ENCODE measurements around the gene MYO1G.
A peak's percentile ranks its signal among the peaks of the same experiment; 100 is the strongest.

DNA sequence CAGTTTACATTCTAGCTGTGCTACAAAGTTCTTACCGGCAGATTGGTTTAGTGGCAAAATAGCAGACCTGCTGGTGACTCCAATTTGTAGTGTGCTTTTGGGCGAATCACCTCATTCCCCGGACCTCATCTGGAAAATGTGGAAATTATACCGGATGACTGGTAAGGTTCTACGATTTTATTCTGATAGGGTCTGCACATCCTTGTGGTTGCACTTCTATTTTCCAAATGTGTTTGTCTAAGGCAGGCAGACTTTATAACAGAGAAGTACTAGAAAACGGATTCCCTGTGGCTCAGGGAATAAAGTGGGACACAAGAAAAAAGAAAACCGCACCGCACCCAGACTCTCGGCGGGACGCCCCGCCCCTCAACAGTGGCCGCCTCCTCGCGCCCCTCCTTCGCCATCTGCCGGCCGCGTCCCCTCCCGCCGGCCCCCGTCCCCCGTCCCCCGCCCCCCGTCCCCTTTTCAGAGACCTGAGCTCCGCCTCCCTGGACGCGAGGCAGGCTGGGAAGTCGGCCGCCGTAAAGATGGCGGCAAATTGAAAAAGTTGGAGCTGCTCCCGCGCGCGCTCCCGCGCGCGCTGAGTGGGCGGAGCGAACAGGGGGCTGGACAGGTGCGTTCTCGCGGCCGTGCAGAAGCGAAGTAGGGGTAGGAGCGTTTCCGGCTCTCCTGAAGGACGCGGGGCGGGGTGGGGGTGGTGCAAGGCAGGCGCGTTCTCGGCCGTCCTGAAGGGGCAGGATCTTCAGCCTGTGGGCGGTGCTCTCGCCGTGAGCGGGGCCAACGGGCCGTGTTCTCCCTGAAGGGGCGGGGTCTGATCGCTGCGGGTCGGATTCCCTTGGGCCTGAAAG is 20.7 kb upstream of the MYO1G start:
- TF ChIP-seq TAF1 (conservative IDR thresholded peaks at IDR 0.05) (peak; percentile 24), SP1 (IDR thresholded peaks at IDR 0.05) (peak; percentile 89), YY1 (IDR thresholded peaks at IDR 0.05) (peak; percentile 93), EGR1 (IDR thresholded peaks at IDR 0.05; ENCODE audit: low read depth in 2 of 2) (peak; percentile 38 to 53), RXRA (IDR thresholded peaks at IDR 0.05) (peak; percentile 30 to 33), RAD21 (IDR thresholded peaks at IDR 0.05) (peak in 1 of 2 donors; percentile 3), FOXA1 (IDR thresholded peaks at IDR 0.05) (peak; percentile 18), GABPA (IDR thresholded peaks at IDR 0.05 in 1 of 2, conservative IDR thresholded peaks at IDR 0.05 in 1 of 2) (peak; percentile 2 to 81), HNF4A (conservative IDR thresholded peaks at IDR 0.05) (peak in 1 of 2 donors; percentile 29)
- TF ChIP-seq, protein P1, sequence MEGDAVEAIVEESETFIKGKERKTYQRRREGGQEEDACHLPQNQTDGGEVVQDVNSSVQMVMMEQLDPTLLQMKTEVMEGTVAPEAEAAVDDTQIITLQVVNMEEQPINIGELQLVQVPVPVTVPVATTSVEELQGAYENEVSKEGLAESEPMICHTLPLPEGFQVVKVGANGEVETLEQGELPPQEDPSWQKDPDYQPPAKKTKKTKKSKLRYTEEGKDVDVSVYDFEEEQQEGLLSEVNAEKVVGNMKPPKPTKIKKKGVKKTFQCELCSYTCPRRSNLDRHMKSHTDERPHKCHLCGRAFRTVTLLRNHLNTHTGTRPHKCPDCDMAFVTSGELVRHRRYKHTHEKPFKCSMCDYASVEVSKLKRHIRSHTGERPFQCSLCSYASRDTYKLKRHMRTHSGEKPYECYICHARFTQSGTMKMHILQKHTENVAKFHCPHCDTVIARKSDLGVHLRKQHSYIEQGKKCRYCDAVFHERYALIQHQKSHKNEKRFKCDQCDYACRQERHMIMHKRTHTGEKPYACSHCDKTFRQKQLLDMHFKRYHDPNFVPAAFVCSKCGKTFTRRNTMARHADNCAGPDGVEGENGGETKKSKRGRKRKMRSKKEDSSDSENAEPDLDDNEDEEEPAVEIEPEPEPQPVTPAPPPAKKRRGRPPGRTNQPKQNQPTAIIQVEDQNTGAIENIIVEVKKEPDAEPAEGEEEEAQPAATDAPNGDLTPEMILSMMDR (IDR thresholded peaks at IDR 0.05; ENCODE audit: low read depth, low read length, missing input control), result no peak
- TF ChIP-seq, protein P2, sequence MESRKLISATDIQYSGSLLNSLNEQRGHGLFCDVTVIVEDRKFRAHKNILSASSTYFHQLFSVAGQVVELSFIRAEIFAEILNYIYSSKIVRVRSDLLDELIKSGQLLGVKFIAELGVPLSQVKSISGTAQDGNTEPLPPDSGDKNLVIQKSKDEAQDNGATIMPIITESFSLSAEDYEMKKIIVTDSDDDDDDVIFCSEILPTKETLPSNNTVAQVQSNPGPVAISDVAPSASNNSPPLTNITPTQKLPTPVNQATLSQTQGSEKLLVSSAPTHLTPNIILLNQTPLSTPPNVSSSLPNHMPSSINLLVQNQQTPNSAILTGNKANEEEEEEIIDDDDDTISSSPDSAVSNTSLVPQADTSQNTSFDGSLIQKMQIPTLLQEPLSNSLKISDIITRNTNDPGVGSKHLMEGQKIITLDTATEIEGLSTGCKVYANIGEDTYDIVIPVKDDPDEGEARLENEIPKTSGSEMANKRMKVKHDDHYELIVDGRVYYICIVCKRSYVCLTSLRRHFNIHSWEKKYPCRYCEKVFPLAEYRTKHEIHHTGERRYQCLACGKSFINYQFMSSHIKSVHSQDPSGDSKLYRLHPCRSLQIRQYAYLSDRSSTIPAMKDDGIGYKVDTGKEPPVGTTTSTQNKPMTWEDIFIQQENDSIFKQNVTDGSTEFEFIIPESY (IDR thresholded peaks at IDR 0.05), result peak; percentile 95
- TF ChIP-seq, protein P3, sequence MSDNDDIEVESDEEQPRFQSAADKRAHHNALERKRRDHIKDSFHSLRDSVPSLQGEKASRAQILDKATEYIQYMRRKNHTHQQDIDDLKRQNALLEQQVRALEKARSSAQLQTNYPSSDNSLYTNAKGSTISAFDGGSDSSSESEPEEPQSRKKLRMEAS (IDR thresholded peaks at IDR 0.05), result peak; percentile 82
- TF ChIP-seq, protein P4, sequence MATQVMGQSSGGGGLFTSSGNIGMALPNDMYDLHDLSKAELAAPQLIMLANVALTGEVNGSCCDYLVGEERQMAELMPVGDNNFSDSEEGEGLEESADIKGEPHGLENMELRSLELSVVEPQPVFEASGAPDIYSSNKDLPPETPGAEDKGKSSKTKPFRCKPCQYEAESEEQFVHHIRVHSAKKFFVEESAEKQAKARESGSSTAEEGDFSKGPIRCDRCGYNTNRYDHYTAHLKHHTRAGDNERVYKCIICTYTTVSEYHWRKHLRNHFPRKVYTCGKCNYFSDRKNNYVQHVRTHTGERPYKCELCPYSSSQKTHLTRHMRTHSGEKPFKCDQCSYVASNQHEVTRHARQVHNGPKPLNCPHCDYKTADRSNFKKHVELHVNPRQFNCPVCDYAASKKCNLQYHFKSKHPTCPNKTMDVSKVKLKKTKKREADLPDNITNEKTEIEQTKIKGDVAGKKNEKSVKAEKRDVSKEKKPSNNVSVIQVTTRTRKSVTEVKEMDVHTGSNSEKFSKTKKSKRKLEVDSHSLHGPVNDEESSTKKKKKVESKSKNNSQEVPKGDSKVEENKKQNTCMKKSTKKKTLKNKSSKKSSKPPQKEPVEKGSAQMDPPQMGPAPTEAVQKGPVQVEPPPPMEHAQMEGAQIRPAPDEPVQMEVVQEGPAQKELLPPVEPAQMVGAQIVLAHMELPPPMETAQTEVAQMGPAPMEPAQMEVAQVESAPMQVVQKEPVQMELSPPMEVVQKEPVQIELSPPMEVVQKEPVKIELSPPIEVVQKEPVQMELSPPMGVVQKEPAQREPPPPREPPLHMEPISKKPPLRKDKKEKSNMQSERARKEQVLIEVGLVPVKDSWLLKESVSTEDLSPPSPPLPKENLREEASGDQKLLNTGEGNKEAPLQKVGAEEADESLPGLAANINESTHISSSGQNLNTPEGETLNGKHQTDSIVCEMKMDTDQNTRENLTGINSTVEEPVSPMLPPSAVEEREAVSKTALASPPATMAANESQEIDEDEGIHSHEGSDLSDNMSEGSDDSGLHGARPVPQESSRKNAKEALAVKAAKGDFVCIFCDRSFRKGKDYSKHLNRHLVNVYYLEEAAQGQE (IDR thresholded peaks at IDR 0.05), result peak; percentile 68

Data from liver (tissue), 3 donors.